Measurements from ENCODE around the gene ANKS1A.

The ANKS1A gene

GRCh38 chr6:34851361-34851760 is 37.7 kb upstream of the ANKS1A start:
- H3K36me3 ChIP-seq (ENCODE audit: insufficient read depth, low read length): peaks cover 53% of the 10 kb centered on the region; the same call in 1 of the 2 replicates

GRCh38 chr6:34852406-34853085 is 36.5 kb upstream of the ANKS1A start:
- no peak overlapping the region for H3K4me3 ChIP-seq (ENCODE audit: low read length, poor library complexity, severe bottlenecking)
- no peaks in the 10 kb centered on the region for H3F3A ChIP-seq (ENCODE audit: low read depth)
- no peak overlapping the region for H3K4me2 ChIP-seq (ENCODE audit: low read depth, low read length, poor library complexity, severe bottlenecking)
- H3K9me2 ChIP-seq (replicated peaks; ENCODE audit: low read depth, low read length): no peaks in the 10 kb centered on the region
- no peaks in the 10 kb centered on the region for H3K4me1 ChIP-seq (ENCODE audit: insufficient read depth, low read length, poor library complexity, severe bottlenecking)
- no peaks in the 10 kb centered on the region for H3K9me3 ChIP-seq (ENCODE audit: insufficient read depth, low read depth, low read length)
- peaks cover 64% of the 10 kb centered on the region; the same call in 1 of the 2 replicates for H3K36me3 ChIP-seq (ENCODE audit: insufficient read depth, low read length)
- H3K9ac ChIP-seq (ENCODE audit: low read depth, low read length, poor library complexity, severe bottlenecking): no peak overlapping the region
- H3K27me3 ChIP-seq (ENCODE audit: insufficient read depth, low read length, poor library complexity, severe bottlenecking): no peaks in the 10 kb centered on the region
- no peaks in the 10 kb centered on the region for H3K79me2 ChIP-seq (ENCODE audit: insufficient read depth, low read length)
- TF ChIP-seq EZH2phosphoT487 (IDR thresholded peaks at IDR 0.05; ENCODE audit: borderline replicate concordance) (no peak), CTCF (conservative IDR thresholded peaks at IDR 0.05; ENCODE audit: low read length) (no peak)
- H4K20me1 ChIP-seq (ENCODE audit: insufficient read depth, low read length, poor library complexity, severe bottlenecking): no peaks in the 10 kb centered on the region
- H2AFZ ChIP-seq (ENCODE audit: low read length): no peak overlapping the region

More at GRCh38 chr6:34851361-34851760, 37.7 kb upstream of the ANKS1A start:
- H3K9ac ChIP-seq (ENCODE audit: low read depth, low read length, poor library complexity, severe bottlenecking): no peak overlapping the region
- H3K9me2 ChIP-seq (replicated peaks; ENCODE audit: low read depth, low read length): no peaks in the 10 kb centered on the region
- no peak overlapping the region for H2AFZ ChIP-seq (ENCODE audit: low read length)
- H3K79me2 ChIP-seq (ENCODE audit: insufficient read depth, low read length): no peaks in the 10 kb centered on the region
- no peaks in the 10 kb centered on the region for H3K9me3 ChIP-seq (ENCODE audit: insufficient read depth, low read depth, low read length)
- H3F3A ChIP-seq (ENCODE audit: low read depth): no peaks in the 10 kb centered on the region
- no peak overlapping the region for H3K4me3 ChIP-seq (ENCODE audit: low read length, poor library complexity, severe bottlenecking)
- no peak overlapping the region for H3K4me2 ChIP-seq (ENCODE audit: low read depth, low read length, poor library complexity, severe bottlenecking)
- TF ChIP-seq CTCF (conservative IDR thresholded peaks at IDR 0.05; ENCODE audit: low read length) (no peak), EZH2phosphoT487 (IDR thresholded peaks at IDR 0.05; ENCODE audit: borderline replicate concordance) (no peak)
- H3K4me1 ChIP-seq (ENCODE audit: insufficient read depth, low read length, poor library complexity, severe bottlenecking): no peaks in the 10 kb centered on the region
- H3K27me3 ChIP-seq (ENCODE audit: insufficient read depth, low read length, poor library complexity, severe bottlenecking): no peaks in the 10 kb centered on the region
- no peaks in the 10 kb centered on the region for H4K20me1 ChIP-seq (ENCODE audit: insufficient read depth, low read length, poor library complexity, severe bottlenecking)

- H3K4me3 ChIP-seq (ENCODE audit: low read length, poor library complexity, severe bottlenecking): no peak overlapping the region
- H4K20me1 ChIP-seq (ENCODE audit: insufficient read depth, low read length, poor library complexity, severe bottlenecking): no peaks in the 10 kb centered on the region
- no peak overlapping the region for H3K4me2 ChIP-seq (ENCODE audit: low read depth, low read length, poor library complexity, severe bottlenecking)
- H3K4me1 ChIP-seq (ENCODE audit: insufficient read depth, low read length, poor library complexity, severe bottlenecking): no peaks in the 10 kb centered on the region
- no peaks in the 10 kb centered on the region for H3K27me3 ChIP-seq (ENCODE audit: insufficient read depth, low read length, poor library complexity, severe bottlenecking)
- no peaks in the 10 kb centered on the region for H3K9me3 ChIP-seq (ENCODE audit: insufficient read depth, low read depth, low read length)
- H3K9ac ChIP-seq (ENCODE audit: low read depth, low read length, poor library complexity, severe bottlenecking): no peak overlapping the region
- no peaks in the 10 kb centered on the region for H3K9me2 ChIP-seq (replicated peaks; ENCODE audit: low read depth, low read length)
- TF ChIP-seq CTCF (conservative IDR thresholded peaks at IDR 0.05; ENCODE audit: low read length): peak; percentile 32
- TF ChIP-seq EZH2phosphoT487 (IDR thresholded peaks at IDR 0.05; ENCODE audit: borderline replicate concordance): no peak
- no peaks in the 10 kb centered on the region for H3F3A ChIP-seq (ENCODE audit: low read depth)
- H3K79me2 ChIP-seq (ENCODE audit: insufficient read depth, low read length): no peaks in the 10 kb centered on the region
- H2AFZ ChIP-seq (ENCODE audit: low read length): no peak overlapping the region
- H3K36me3 ChIP-seq (ENCODE audit: insufficient read depth, low read length): peaks cover 88% of the 10 kb centered on the region
Measured at GRCh38 chr6:34855463-34855862, 33.6 kb upstream of the ANKS1A start.

Data from Loucy (cell line).